Cerebellar nuclear complex (tissue), 1 donor: ENCODE results near the gene RNF19B.

Experiments
- DNase-seq, 2 experiments: peaks; one replicate each; lab custom pipeline; 2025; lab: John Stamatoyannopoulos, UW

RNF19B gene

DNA sequence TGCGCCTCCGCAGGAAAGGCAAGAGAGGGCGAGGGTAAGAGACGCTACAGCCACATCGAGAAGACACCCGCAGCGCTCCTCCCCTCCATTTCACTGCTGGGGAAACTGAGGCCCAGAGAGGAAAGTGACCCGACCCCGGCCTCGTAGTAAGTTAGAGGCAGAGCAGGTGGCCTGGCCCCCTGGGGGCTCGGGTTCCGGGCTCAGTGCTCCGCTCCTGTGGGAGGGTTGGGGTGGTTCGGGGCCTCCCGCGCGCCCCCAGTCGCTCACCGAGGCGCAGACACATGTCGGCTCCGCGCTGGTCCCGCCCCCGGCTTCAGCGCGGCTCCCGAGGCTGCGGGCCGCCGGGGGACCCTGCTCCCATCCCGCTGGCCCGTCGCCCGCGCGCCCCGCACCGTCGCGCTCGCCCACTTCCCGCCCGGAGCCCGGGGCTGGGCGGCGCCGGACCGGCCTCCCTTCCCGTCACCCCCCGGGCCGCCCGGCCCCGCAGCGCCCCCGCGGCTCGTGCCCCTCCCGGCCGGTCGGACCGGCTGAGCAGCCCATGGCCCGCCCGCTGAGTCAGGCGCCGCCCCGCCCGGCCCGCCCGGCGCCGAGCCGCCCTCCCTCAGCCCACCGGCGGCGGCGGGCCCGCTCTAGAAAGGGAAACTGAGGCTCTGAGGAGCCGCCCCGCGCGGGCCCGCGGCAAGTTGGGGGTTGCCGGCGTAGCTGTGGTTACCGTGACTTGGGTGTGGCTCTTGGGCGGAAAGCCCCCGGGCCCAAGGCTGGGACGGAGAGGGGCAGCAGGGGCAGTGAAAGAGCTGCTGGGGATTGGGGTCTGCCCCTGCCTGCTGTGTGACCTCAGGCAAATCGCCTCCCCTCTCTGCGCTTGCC is 63.4 kb downstream of the RNF19B start, which contains the start of gene TMEM54:
Gene TMEM54 (minus strand): TSS at position 434 of the 867 bp plus-strand sequence. CDS start 151 bp downstream, at position 283.
- no peak for DNase-seq

DNA sequence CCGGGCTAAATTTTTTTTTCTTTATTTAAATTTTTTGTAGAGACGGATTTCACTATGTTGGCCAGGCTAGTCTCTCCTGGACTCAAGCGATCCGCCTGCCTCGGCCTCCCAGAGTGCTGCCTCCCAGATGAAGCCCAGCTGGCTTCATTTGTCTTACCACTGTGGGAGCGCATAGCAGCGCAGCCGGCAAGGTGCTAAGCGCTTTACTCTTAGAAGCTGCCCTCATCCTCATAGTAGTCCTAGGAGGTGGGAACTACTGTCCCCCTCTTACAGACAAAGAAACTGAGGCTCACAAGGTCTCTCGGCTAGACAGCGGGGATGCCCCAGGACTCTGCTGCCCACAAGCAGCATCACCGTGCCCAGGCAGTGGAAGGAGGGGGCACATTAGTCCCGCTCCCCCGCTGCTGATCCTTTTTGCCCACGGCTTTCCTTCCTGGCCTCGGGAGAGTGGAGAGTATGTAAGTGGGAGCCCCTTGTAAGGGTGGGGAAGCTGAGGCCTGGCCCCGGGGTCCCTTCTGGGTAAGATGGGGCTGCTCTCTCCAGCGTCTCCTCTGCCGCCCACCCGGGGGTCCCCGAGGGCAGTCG is 64.1 kb downstream of the RNF19B start:
- no peak for DNase-seq

DNA sequence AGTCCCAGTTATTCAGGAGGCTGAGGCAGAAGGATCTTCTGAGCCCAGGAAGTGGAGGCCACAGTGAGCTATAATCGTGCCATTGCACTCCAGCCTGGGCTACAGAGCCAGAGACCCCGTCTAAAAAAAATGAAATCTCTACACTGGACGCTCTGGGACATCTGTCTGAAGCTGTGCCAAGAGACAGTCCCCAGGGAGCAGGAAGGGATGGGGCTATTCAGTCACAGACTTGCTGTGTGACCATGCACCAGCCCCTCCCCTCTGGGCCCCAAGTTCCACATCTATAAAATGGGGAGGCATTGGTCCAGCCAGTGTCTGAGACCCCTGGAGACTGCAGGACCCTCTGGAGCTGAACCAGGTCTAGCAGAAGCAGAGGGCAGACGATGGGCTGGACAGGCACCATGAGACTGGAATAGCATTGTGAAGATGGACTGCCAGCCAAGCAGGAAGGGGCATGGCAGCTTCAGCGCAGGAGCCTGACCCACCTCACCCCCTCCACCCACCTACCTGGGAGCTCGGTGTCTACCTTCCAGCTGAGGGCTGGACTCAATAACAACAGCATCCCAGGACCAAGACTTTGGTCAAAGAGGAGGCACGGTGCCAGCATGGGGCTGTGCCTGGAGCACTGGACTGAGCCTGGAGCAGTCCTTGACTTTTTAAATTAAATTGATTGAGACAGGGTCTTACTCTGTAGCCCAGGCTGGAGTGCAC is 64.9 kb downstream of the RNF19B start:
- no peak for DNase-seq

DNA sequence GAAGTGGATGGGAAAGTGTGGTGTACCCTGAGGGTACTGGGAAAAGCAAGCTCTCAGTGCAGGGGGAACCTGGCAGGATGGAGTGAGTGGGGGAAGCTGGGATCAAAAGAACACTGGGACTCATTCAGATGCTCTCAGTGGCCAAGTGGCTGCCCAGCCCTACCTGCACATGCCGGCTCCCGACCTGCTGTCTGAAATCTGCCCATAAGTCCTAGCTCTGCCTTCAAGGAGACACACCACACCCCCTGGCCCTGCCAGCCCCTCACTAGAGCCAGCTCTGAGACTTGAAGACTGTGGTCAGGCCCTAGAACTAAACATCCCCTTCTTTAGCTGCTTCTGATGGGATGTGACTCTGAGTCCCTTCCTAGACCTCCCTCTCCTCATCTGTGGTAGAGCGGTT is 65.7 kb downstream of the RNF19B start:
- no peak for DNase-seq

DNA sequence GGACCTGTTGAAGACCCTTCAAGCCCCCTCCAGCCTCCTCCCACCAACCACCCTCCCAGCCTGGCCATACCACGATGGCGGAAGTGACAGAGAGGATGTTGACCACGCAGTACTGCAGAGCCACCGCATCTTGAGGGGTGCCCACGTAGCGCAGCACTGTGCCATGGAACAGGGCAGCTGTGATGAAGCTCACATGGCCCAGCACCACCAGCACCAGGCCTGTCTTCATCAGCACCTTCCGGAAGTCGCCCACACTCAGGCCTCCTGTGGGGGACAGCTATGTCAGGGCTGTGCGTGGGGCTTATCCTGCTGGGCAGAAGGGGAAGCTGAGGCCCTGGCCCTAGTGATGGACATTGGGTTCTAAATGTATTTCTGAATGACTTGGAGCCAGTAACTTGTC is 66.6 kb downstream of the RNF19B start:
- no peak for DNase-seq

DNA sequence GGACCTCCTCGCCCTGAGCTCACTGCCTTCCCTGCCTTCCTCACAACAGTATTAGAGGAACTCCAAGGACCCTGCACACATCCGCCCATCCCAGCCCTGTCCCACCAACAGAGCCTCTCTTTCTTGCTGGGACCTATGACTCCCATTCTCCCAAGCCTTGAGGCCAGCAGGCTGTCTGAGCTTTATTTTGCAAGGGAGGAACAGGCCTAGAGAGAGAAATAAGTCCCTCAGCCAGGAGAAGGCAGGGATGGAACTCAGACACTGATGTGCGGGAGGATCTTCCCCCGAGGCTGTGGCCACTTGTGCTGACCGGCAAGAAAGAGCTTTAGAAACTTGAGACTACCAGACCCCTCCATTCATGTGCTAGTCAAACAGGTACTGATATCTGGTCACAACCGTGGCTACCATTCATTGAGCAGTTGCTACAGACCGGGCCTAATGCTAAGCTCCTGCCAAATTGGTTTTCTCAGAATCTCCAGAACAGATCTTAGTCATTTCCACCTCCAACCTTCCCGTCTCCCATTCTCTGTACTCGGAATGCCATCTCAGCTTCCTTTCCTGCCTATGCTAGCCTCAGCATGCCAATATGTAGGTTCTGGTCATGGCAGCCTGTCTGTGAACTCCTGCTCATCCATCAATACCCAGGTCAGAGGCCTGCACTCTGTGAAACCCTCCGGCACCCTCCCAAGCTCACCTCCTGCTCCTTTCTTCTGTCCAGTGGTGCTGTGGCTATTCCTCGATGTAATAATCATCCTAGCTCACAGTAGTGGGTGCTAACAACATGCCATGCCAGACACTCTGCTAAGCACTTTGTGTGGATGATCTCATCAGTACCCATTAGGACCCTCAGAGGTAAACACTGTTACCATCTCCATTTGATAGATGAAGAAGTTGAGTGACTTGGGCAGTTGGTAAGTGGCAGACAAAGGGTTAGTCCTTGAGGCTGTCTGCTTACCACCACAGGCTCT is 67.2 kb downstream of the RNF19B start:
- no peak for DNase-seq

DNA sequence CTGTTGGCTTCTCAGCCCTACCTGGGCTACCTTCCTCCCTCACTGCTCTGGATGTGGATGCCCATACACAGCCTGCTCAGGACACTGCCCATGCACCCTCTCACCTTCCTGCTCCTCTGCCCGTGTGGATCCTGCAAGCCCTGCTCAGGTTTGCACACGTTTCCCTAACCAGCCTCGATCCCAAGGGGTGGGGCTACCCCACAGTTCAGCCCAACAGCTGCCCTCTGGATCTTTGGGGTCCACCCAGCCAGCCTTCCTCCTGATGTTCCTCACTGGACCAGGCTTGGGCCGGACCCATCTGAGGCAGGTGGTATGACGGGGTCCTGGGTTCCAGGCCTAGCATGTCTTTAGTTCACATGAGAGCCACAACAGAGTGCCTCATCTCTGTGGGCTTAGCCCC is 68.2 kb downstream of the RNF19B start:
- DNase-seq: no peak

DNA sequence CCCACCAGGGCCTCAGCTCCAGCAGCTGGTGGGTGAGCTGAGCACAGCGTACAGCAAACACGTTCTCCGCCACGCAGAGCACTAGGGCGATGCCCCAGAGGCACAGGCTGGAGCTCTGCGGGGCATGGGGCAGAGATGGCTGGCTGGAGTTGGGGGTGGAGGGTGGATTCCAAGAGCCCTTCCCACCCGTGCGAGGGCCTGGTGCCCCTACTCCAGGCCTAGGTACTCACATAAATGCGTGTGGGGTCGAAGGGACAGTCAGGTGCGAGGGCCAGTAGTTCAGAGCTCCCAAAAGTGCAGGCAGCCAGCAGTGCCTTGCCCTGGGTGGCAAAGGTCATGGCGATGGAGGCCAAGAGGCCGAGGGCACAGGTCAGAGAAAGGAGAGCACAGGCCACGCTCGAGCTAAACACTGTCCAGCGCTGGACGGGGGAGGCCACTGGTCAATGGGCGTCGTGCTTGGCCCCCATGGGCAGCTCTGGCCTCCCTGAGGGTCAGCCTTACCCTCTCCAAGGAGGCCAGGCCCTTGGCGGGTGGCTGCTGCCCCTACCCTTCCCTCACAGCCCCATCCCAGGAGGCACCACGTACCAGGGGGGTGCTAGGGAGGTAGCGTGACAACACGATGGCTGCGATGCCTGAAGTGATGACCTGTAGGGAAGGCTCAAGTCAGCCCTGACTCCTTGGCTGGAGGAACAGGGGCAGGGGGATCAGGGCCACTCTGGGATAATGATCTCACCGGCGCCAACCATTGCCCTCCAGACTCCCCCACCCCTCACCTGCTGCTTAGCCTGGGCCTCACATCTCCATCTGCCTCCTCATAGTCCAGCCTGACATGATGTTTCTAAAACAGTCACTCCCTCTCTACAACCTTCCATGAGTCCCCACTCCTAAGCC is 69.0 kb downstream of the RNF19B start:
- DNase-seq: no peak

DNA sequence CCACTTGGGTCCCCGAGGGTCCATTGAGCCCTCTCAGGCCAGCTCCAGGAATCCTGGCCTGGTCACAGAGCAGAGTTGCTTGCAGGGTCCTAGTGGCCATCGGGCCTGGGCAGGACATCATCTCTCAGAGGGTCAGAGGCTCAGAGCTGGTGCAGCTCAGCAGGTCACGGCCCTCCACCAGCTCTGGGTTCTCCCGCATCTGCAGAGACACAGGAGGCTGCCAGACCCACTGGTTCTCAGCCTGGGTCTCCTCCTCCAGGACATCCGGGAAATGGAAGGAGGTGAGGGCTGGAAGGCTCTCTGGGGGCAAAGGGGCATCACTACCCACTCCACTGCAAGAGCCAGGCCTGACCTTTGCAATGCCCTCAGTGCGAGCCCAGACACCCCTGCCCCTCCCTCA is 69.9 kb downstream of the RNF19B start:
- DNase-seq: no peak

DNA sequence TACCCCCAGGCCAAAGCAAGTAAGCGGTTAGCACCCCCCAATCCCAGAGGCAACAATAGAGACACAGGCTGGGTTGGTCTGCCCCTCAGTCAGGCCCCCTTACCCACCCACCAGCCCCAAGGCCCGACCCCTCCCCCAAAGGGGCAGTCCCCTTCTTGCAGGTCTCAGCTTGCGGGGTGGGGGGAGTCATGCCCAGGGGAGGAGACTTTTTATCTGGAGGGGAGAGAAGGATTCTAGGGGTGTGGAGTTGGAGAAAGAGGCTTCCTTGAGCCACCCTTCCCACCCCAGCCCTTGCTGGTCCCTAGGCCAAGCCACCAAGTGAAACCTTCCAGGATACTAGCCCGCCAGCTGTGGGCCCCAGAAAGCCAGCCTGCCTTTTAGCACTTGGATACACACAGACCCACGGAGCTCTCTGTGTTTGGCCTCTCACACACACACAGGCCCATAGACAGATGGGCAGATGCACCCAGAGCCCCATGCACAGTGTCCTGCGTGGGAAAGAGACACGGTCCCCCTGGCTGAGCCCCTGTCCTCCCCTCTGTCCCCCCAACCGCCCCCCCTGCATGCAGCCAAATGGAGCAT is 70.5 kb downstream of the RNF19B start:
- DNase-seq: no peak

DNA sequence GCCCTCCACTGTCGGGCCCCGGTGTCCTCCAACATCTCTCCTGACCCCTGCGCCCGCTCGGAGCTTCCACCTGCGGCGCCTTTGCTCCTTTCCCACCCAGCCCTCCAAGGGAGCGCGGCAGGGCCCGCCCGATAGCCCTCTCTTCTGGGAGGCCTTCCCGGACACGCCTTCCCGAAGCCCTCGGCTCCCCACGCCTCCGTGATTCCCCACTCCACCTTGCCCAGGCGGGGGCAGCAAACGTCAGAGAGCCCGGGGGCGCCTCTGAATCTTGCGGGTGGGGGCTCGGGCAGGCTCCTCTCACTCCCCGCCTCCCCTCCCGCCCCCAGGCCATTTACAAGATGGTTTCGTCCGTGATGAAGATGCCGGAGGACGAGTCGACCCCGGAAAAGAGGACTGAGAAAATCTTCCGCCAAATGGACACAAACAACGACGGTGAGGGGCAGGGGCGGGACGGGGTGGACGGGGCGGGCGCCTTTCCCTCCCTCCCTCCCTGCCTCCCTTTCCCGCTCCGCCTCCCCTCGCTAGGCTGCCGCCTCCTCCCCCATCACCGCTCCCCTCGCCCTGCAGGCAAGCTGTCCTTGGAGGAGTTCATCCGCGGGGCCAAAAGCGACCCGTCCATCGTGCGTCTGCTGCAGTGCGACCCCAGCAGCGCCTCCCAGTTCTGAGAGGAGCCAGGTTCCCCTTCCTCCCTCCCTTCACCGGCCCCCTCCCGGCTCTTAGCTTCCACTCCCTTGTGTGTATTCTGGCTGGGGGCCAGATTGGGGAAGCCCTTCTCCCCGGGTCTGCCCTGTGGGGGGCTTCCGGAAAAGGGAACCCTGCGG is 71.2 kb downstream of the RNF19B start:
- DNase-seq: no peak

DNA sequence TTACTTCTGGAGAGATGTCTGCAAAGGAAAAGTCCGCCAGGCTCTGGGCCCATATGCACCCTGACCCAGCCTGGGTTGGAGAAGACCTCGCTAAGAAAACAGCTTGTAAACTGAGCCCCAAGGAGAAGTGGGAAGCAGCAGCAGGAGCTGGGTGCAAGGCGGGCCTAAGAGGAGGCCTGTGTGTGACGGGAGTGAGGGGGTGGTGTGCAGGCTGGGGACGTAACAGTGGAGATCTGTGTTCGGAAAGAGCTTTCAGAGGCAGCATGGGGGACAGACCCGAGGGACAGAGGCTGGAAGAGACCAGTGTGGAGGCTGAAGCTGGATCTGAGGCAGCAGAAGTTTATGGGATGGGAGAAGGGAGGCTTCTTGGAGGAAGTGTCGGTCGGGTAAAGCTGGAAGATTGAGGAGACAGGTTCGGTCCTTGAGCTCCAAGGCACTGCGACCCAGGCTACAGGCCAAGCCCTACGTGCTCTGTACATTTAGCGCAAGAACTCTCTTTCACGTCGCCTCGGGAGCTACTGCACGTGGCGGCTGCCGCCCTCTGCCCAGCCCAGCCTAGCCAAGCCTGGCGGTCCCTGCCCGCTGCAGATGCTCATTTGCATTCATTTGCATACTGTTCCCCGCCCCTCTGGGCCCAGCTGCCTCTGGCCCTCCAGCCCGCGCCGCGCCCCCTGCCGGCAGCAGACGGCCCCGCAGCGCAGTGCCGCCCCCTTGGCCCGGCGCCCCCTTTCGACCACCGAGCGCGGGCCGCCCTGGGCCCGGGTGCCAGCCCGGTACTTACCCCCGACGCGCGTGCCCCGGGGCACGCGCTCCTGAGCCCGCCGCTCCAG is 72.0 kb downstream of the RNF19B start:
- no peak for DNase-seq

DNA sequence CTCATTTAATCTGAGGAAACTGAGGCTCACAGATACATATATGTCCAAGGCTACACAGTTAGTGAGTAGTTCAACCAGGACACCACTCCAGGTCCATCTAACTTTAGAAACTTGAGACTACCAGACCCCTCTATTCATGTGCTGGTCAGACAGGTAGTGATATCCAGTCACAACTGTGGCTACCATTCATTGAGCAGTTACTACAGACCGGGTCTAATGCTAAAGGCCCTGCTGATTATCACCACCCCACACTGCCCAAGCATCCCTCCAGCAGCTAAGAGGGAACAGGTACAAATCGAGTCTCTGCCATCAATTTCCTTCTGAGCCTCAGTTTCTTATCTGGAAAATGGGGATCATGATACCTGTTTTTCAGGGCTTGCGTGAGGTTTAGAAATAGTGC is 73.0 kb downstream of the RNF19B start:
- DNase-seq: no peak

DNA sequence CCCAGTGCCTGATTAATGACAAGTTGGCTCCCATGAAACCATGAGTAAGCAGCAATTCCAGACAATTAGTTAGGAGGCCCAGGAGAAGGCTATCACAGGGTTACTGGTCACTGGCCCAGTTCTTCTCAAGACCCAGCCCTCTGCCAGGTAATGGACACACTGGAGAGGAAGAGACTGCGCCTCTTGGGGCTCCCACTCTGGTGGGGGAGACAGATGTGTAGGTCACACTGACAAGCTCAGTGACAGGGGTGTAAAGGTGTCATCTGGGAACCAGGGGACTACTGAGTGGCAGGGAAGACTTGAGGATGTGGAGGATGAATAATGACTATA is 73.4 kb downstream of the RNF19B start:
- no peak for DNase-seq

DNA sequence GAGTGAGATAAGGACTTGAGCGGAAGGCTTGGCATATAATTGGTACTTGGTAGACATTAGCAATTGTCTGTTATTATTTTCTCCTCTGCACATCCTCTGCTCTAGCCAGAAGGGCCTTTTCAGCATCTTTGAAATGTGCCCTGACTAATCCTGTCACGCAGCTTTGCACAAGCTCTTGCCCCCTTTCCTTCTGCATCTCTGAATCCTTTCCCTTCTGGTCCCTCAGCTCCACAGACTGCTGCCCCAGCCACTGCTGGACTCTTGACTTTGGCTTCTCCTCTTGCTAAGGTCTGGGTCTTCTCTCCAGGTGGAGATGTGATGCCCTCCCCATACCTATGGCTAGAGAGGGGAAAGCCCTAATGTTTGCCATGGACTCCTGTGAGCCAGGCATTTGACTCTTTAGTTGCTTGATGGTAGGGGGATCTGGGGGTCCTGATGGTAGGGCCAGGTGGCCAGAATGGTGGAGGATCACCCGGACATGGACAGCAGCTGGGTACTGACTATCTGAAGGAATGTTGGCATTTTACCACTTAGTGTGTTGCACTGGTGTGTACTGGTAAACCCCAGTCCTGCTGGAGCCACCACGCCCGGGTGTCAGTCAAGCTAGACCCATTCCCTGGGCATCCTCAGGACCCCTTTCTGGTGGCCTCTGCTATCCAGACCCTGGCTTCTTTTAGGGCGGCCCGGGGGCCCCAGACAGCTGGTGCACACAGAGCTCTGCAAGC is 73.9 kb downstream of the RNF19B start:
- DNase-seq: no peak

DNA sequence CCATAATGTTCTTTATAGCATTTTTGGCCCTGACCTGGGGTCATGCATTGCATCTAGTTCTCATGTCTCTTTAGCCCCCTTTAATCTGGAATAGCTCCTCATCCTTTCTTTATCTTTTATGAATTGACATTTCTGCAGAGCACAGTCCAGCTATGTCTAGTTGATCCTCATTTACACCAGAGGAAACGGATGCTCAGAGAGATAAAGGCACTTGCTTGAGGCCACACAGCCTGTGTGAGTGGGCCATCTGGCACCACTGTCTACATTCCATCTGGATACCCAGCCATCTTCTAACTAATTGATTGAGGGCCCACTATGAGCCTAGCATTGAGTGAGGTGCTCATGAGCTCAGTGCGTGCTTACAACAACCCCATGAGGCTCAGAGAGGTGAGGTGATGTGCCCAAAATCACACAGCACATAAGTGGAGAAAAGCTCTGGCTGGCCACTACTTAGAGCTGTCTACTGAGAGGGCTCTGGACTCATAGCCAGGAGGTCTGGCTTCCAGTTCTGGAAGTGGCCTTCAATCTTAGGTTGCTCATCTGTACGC is 74.8 kb downstream of the RNF19B start:
- no peak for DNase-seq

DNA sequence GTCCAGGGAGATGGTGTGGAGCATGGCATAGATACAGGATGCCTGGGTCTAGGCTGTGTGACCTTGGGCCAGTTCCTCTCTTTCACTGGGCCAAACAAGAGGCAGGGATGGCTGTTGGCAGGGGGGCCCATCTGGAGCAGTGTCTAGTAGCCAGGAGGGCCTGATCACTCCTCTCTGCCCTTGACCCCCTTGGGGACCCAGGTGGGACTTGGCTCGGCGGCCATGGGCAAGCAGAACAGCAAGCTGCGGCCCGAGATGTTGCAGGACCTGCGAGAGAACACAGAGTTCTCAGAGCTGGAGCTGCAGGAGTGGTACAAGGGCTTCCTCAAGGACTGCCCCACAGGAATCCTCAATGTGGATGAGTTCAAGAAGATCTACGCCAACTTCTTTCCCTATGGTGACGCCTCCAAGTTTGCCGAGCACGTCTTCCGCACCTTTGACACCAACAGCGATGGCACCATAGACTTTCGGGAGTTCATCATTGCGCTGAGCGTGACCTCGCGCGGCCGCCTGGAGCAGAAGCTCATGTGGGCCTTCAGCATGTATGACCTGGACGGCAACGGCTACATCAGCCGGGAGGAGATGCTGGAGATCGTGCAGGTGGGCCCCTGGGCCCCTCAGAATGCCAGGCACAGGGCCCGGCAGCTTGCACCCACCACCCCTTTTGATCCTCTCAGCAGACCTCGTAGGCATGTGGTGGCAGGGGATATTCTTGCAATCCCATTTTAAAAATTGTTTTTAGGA is 75.8 kb downstream of the RNF19B start:
- DNase-seq: no peak
